ENCODE data around the gene SUSD6.

SUSD6 gene

GRCh38 chr14:69682621-69683263 is 71.3 kb downstream of the SUSD6 start:
- TF ChIP-seq EZH2 (IDR thresholded peaks at IDR 0.05) (no peak), POLR2AphosphoS5 (IDR thresholded peaks at IDR 0.05; ENCODE audit: borderline replicate concordance, low read depth, low read length) (no peak), FOXP2 (optimal IDR thresholded peaks at IDR 0.05; ENCODE audit: control extremely low read depth, extremely low read length, insufficient read depth) (no peak)
- no peaks in the 10 kb centered on the region for H3K9me3 ChIP-seq (ENCODE audit: low read depth, low read length)
- H3K4me3 ChIP-seq = no peak overlapping the region
- H3K9ac ChIP-seq (ENCODE audit: insufficient read length) = no peak overlapping the region
- no peak for DNase-seq (ENCODE audit: low read depth, low spot score)
- H3K36me3 ChIP-seq (ENCODE audit: insufficient read depth, low read length) = no peaks in the 10 kb centered on the region
- H3K27ac ChIP-seq = no peak overlapping the region

GRCh38 chr14:69683971-69684370 is 72.6 kb downstream of the SUSD6 start:
- Histone ChIP-seq H3K4me3 (no peak overlapping the region), H3K9me3 (ENCODE audit: low read depth, low read length) (no peaks in the 10 kb centered on the region), H3K36me3 (ENCODE audit: insufficient read depth, low read length) (no peaks in the 10 kb centered on the region), H3K27ac (no peak overlapping the region), H3K9ac (ENCODE audit: insufficient read length) (no peak overlapping the region)
- no peak for DNase-seq (ENCODE audit: low read depth, low spot score)
- no peak for TF ChIP-seq FOXP2 (optimal IDR thresholded peaks at IDR 0.05; ENCODE audit: control extremely low read depth, extremely low read length, insufficient read depth)
- no peak for TF ChIP-seq EZH2 (IDR thresholded peaks at IDR 0.05)
- no peak for TF ChIP-seq POLR2AphosphoS5 (IDR thresholded peaks at IDR 0.05; ENCODE audit: borderline replicate concordance, low read depth, low read length)

- H3K9me3 ChIP-seq (ENCODE audit: low read depth, low read length) = no peaks in the 10 kb centered on the region
- no peaks in the 10 kb centered on the region for H3K36me3 ChIP-seq (ENCODE audit: insufficient read depth, low read length)
- no peak for DNase-seq (ENCODE audit: low read depth, low spot score)
- H3K9ac ChIP-seq (ENCODE audit: insufficient read length) = no peak overlapping the region
- no peak overlapping the region for H3K27ac ChIP-seq
- no peak overlapping the region for H3K4me3 ChIP-seq
- TF ChIP-seq FOXP2 (optimal IDR thresholded peaks at IDR 0.05; ENCODE audit: control extremely low read depth, extremely low read length, insufficient read depth) (no peak), POLR2AphosphoS5 (IDR thresholded peaks at IDR 0.05; ENCODE audit: borderline replicate concordance, low read depth, low read length) (no peak), EZH2 (IDR thresholded peaks at IDR 0.05) (no peak)
Measured at GRCh38 chr14:69684461-69685217, 73.2 kb downstream of the SUSD6 start.

- Histone ChIP-seq H3K36me3 (ENCODE audit: insufficient read depth, low read length) (no peaks in the 10 kb centered on the region), H3K27ac (no peak overlapping the region), H3K9ac (ENCODE audit: insufficient read length) (no peak overlapping the region), H3K9me3 (ENCODE audit: low read depth, low read length) (no peaks in the 10 kb centered on the region), H3K4me3 (no peak overlapping the region)
- DNase-seq (ENCODE audit: low read depth, low spot score) = no peak
- TF ChIP-seq FOXP2 (optimal IDR thresholded peaks at IDR 0.05; ENCODE audit: control extremely low read depth, extremely low read length, insufficient read depth) = no peak
- no peak for TF ChIP-seq POLR2AphosphoS5 (IDR thresholded peaks at IDR 0.05; ENCODE audit: borderline replicate concordance, low read depth, low read length)
- no peak for TF ChIP-seq EZH2 (IDR thresholded peaks at IDR 0.05)
Measured at GRCh38 chr14:69685218-69685616, 73.8 kb downstream of the SUSD6 start.

- no peaks in the 10 kb centered on the region for H3K9me3 ChIP-seq (ENCODE audit: low read depth, low read length)
- no peaks in the 10 kb centered on the region for H3K36me3 ChIP-seq (ENCODE audit: insufficient read depth, low read length)
- H3K9ac ChIP-seq (ENCODE audit: insufficient read length) = no peak overlapping the region
- no peak for TF ChIP-seq POLR2AphosphoS5 (IDR thresholded peaks at IDR 0.05; ENCODE audit: borderline replicate concordance, low read depth, low read length)
- no peak for TF ChIP-seq FOXP2 (optimal IDR thresholded peaks at IDR 0.05; ENCODE audit: control extremely low read depth, extremely low read length, insufficient read depth)
- no peak for TF ChIP-seq EZH2 (IDR thresholded peaks at IDR 0.05)
- no peak overlapping the region for H3K4me3 ChIP-seq
- H3K27ac ChIP-seq = no peak overlapping the region
- DNase-seq (ENCODE audit: low read depth, low spot score) = no peak
Measured at GRCh38 chr14:69685716-69686115, 74.3 kb downstream of the SUSD6 start.

- Histone ChIP-seq H3K9me3 (ENCODE audit: low read depth, low read length) (no peaks in the 10 kb centered on the region), H3K4me3 (no peak overlapping the region), H3K9ac (ENCODE audit: insufficient read length) (no peak overlapping the region), H3K36me3 (ENCODE audit: insufficient read depth, low read length) (no peaks in the 10 kb centered on the region), H3K27ac (no peak overlapping the region)
- TF ChIP-seq EZH2 (IDR thresholded peaks at IDR 0.05) (no peak), FOXP2 (optimal IDR thresholded peaks at IDR 0.05; ENCODE audit: control extremely low read depth, extremely low read length, insufficient read depth) (no peak), POLR2AphosphoS5 (IDR thresholded peaks at IDR 0.05; ENCODE audit: borderline replicate concordance, low read depth, low read length) (no peak)
- no peak for DNase-seq (ENCODE audit: low read depth, low spot score)
Measured at GRCh38 chr14:69687606-69688298, 76.4 kb downstream of the SUSD6 start.

- no peak for TF ChIP-seq EZH2 (IDR thresholded peaks at IDR 0.05)
- no peak for TF ChIP-seq POLR2AphosphoS5 (IDR thresholded peaks at IDR 0.05; ENCODE audit: borderline replicate concordance, low read depth, low read length)
- TF ChIP-seq FOXP2 (optimal IDR thresholded peaks at IDR 0.05; ENCODE audit: control extremely low read depth, extremely low read length, insufficient read depth) = no peak
- H3K9ac ChIP-seq (ENCODE audit: insufficient read length) = no peak overlapping the region
- no peak overlapping the region for H3K27ac ChIP-seq
- DNase-seq (ENCODE audit: low read depth, low spot score) = no peak
- H3K36me3 ChIP-seq (ENCODE audit: insufficient read depth, low read length) = no peaks in the 10 kb centered on the region
- no peak overlapping the region for H3K4me3 ChIP-seq
- no peaks in the 10 kb centered on the region for H3K9me3 ChIP-seq (ENCODE audit: low read depth, low read length)
Measured at GRCh38 chr14:69688299-69688649, 76.9 kb downstream of the SUSD6 start.

- no peaks in the 10 kb centered on the region for H3K9me3 ChIP-seq (ENCODE audit: low read depth, low read length)
- no peaks in the 10 kb centered on the region for H3K36me3 ChIP-seq (ENCODE audit: insufficient read depth, low read length)
- H3K4me3 ChIP-seq = no peak overlapping the region
- no peak overlapping the region for H3K27ac ChIP-seq
- TF ChIP-seq FOXP2 (optimal IDR thresholded peaks at IDR 0.05; ENCODE audit: control extremely low read depth, extremely low read length, insufficient read depth) (no peak), POLR2AphosphoS5 (IDR thresholded peaks at IDR 0.05; ENCODE audit: borderline replicate concordance, low read depth, low read length) (no peak), EZH2 (IDR thresholded peaks at IDR 0.05) (no peak)
- H3K9ac ChIP-seq (ENCODE audit: insufficient read length) = no peak overlapping the region
- DNase-seq (ENCODE audit: low read depth, low spot score) = no peak
Measured at GRCh38 chr14:69690042-69690441, 78.6 kb downstream of the SUSD6 start.
